ENCODE data around the gene CLRN3.

CLRN3 gene

GRCh38 chr10:127919418-127920271 lies 26.9 kb upstream of the CLRN3 start:
- DNase-seq = no peak

- DNase-seq = no peak
Observed at GRCh38 chr10:127918572-127918971, 25.8 kb upstream of the CLRN3 start.

- DNase-seq = no peak
Observed at GRCh38 chr10:127916826-127917225, 24.1 kb upstream of the CLRN3 start.

- DNase-seq = no peak
Observed at GRCh38 chr10:127915324-127915723, 22.6 kb upstream of the CLRN3 start.

DNA sequence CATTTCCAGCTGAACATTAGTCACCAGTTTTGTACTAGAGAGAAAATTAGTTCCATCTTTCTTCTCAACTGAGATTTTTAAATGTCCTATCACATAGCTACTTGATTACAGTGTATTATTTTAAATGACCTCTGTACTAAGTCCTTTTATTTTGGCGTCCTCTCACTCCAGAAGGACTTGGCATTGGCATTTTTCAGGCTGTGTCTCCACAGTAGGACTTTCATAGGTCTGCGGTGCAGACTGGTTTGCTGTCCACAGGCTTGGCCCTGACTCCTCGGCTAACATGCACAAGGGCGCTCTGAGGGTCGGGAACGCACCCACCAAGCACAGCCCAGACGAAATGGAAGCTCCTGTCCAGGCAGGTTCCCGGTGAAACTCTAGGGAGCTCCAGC lies 20.6 kb upstream of the CLRN3 start:
- no peak for DNase-seq

DNA sequence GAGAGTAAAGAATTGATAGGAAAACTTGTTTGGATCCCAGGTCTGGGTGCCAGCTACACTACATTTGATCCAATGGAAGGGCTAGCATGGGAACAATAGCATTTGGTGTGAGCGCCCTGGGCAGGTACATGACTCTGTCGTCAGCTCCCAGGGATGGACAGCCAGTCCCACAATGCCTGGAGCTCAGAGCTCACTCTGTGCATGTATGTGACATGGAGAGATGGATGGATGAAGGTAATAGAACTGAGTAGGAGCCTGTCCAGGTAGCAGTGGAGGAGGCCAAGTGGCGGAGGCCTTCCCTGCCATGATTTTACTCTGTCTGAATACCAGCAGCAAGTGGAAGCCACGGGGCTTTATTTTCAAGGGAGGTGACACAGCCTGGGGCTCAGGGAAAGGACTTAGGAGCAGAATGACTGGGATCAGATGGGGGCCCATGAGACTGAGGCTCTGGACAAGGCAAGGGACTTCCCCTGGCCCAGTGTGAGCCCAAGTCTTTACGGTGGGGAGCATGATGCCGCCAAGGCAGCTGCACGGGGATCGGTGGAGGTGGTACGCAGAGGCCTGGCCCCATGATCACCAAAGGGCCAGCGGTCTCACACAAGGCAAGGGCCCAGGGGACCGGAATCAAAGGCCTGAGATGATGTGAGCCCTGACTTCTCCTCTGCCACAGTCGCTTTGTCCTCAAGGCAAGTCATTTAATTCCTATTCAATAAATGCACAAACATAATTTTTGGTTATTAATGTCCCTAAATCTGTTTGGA lies 20.0 kb upstream of the CLRN3 start:
- DNase-seq = no peak

DNA sequence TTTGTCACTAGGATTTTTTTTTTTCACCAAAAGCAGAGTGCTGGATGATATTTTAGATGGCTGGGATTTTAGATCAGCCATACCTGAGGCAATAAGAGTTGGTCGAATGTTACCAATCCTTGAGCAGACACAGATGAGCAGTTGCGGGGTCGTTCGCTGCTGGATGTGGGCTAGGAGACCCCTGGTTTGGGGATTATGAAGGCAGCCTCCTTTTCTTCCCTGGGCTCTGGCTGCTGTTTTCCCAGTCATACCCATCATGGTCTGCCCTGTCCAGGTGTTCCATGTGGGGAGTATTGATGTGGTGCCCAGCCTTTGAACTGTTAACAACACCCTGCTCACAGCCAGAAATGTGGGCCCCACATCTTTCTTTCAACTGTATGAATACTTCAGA lies 19.1 kb upstream of the CLRN3 start:
- DNase-seq = no peak

- no peak for DNase-seq
Observed at GRCh38 chr10:127911218-127911866, 18.6 kb upstream of the CLRN3 start.

- DNase-seq = no peak
Observed at GRCh38 chr10:127910464-127910770, 17.7 kb upstream of the CLRN3 start.

GRCh38 chr10:127909716-127910463 lies 17.1 kb upstream of the CLRN3 start:
- DNase-seq = no peak

DNA sequence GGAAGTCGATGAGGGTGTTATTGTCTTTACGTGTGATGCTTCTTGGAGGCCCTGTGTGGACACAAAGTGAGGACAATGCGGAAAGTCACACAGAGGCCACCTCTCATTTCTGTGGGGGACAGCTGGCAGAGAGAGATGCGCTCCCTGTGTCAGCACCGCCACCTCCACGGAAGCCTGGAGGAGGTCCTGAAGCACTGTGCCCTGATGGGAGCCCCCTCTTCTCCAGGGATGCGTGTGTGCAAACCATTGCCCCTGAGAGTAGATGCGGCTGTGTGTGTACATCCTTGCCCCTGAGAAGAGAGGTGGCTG lies 16.2 kb upstream of the CLRN3 start:
- no peak for DNase-seq

DNA sequence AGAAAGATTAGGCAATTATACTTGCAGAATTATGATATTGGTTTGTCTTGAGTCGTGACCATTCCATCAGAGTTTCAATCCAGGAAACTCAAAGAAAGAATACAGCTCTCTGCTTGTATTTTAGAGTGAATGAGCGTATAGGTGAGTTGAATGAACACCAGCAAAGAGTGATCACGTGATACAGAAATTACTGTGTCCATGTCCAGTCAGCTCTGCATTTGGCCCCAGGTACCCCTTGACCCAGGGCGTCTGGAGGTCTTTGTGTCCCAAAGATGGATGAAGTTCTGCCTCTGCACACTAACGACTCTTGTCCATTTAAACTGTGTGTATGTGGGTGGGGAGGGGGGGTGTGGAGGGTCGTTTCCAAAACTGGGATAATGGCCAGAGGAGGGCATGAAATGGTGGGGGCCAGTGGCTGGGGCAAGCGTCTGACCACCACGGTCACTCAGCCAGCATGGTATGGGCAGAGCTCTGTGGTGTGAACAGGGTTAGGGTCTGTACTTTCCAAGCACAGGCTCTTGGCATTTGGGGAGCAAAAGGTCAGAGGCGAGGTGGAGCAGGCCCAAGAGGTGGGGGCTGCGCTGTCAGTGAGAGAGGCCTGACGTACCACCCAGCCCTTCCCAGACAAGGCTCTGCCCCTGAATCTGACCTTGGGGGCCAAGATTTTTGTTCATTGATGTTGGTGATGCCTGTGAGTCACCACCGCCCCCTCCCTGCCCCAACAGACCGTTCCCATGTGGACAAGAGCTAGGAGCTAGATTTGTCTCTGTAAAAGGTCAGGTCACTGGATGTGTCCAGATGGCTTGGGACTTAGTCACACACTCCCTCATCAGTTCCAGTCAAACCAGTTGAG lies 15.6 kb upstream of the CLRN3 start:
- no peak for DNase-seq

DNA sequence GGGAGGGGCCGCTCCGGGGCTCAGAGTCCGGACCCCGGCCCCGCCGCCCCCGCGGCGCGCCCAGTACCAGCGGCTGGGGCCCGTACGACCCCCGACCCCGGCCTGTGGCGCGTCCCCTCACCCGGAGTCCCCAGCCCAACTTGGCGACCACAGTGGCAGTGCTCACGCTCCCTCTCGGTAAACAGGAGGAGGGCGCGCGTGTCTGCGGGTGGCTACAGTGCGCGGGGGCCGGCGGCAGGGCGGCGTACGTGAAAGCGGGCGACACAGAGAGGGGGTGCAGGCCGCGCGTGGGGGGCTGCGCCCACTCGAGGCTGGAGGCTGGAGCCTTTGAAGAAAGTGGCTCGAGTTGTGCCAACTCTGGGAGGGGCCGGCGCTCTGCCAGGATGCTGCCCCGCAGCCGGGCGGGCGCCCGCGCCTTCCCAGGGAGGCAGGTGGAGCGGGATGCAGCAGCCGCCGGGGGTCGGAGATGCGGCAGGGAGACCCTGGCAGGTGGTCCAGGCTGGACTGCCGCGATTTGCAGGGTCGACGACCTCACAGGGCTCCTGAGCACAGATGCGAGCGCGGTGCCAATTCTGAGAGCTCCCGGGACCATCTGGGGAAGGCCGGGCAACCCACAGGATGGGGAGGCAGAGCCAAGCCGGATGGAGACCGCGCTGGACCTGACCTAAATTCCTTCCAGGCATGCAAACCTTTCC lies 14.8 kb upstream of the CLRN3 start:
- DNase-seq = no peak

DNA sequence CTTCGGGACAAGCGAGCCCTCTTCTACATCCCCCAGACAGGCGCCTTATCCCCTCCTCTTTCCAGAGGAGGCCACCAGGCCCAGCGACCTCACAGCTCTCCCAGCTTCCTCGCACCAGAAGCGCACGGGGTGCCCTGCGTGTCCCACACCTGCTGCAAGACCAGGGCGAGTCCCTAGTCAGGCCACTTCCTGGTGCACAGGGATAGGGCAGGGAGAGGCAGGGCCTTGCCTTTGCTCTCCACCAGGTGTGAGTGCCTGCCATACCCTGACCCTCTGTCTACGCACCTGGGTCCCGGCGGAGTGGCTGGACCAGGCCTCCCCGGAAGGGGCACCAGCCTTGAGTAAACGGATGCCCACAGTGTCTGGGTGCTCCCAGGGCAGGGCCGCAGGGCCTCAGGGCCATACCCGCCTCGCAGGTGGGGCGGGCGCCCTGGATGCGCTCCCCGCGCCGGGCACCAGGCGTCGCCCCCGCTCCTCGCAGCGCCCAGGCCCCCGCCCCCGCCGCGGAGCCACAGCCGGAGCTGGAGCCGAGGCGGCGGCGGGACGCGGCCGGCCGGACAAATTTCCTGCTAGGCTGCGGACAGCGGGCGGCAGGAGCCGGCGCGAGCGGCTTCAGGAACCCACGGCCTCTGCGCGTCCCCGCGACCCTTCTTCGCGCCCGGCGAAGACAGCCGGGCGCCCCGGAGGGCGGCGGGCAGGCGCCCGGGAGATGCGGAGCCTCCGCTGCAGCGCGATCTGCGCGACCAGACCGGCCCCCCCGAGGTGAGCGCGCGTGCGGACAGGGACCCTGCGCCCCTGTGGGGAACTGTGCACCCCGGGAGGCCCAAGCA lies 14.0 kb upstream of the CLRN3 start, which contains the start of gene PTPRE:
PTPRE (plus strand) TSS at position 556 of the 830 bp plus-strand sequence. CDS start 133,779 bp downstream, outside the sequence.
- peak; percentile 52 for DNase-seq

DNA sequence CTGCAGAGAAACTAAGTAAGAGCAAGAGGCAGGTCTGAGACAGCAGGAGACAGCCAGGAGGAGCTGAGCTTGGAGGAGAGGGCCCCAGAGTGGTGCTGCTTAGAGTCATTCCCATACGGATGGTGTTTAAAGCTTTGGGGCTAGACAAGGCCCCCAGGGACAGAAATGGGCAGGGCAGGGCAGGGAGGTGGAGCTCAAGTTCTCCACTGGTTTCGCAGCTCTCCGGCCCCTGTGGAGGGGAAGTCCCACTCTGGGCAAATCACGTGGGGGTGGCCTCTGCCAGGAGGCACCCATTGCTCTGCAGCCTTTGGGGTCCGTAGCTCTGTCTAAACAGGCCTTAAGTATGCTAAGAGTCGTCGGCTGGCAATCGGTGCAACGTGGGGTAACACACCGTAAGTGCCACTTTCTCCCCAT lies 13.1 kb upstream of the CLRN3 start:
- no peak for DNase-seq

DNA sequence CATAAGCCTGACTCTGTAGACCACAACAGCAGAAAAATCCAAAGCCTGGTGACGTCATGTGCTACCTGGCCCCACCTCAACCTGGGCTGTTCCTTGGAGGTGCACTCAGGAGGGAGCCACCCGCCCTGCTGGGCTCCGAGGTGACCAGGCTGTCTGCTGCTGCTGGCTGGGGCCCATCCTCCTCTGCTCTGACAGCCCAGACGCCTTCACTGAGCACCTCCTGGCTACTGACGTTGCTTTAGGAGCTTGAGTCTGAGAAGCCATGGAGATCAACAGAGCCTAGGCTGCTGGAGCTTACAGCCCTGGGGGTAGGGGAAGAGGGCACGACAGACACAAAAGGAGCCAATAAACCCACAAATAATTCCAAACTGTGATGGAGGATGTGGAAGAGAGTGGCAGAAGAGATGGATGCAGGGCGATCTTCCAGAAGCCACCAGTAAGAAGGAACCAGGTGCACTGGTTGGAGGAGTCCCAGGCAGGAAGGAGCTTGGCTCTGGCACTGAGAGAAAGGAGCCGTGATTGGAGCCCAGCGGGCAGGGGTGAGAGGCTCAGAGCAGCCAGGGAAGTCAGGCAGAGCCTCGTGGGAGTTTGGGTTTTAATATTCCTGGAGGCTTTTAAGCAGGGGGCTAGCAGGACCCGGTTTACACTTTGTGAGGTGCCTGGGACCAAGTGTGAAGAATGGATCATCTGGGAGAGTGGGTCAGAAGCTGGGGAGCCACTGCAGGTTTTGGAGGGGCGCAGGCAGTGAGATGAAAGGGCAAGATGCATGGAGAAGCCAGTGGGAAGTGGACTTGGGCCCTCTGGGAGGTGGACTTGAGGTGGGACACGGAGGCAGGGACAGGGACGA lies 12.5 kb upstream of the CLRN3 start:
- DNase-seq = no peak

- DNase-seq = no peak
Observed at GRCh38 chr10:127904311-127905000, 11.7 kb upstream of the CLRN3 start.

- no peak for DNase-seq
Observed at GRCh38 chr10:127903789-127904188, 11.0 kb upstream of the CLRN3 start.
